Astrocyte (in vitro differentiated cells and primary cell): ENCODE data around the gene TNNI3.

Experiments used
- CTCF ChIP-seq: IDR thresholded peaks from 2 replicates; pipeline ENCODE4 v1.5.1; 2011; ENCODE audit warnings: low read depth, mild to moderate bottlenecking, inconsistent platforms, low read length, moderate library complexity; ENCODE audit not compliant: insufficient read depth
- EZH2 ChIP-seq: IDR thresholded peaks from 2 replicates; pipeline ENCODE4 v1.6.1; 2012; ENCODE audit warnings: mild to moderate bottlenecking, low read length, inconsistent platforms; ENCODE audit not compliant: insufficient read depth

GRCh38 chr19:55118401-55118991, 39.0 kb downstream of the TNNI3 start:
- TF ChIP-seq CTCF (no peak), EZH2 (no peak)
